ENCODE data around the gene ABCC9.

Gene ABCC9

DNA sequence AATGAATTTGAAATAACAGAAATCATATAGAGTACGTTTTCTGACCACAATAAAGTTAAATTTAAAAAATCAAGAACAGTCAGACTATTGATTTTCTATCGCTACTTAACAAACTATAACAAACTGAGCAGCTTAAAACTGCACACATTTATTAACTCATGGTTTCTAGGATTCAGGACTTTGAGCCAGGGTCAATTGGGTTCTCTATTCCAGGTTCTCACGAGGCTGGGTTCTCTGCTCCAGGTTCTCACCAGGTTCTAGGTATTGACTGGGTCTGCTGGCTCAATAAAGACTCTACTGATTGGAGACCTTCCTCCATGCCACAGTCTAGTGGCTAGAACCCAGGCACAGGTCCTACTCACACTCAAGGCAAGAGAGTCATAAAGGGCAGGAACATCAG is 22.8 kb downstream of the ABCC9 start:
- Histone ChIP-seq H3K4me1 (ENCODE audit: control extremely low read depth in 1 of 4, control insufficient read depth in 4 of 4, insufficient read depth in 4 of 4, low read length in 3 of 4) (no peaks in the 10 kb centered on the region), H3K9me3 (ENCODE audit: control extremely low read depth in 1 of 5, control insufficient read depth in 4 of 5, insufficient read depth in 2 of 5, low read depth in 1 of 5, low read length in 4 of 5) (no peaks in the 10 kb centered on the region), H3K36me3 (ENCODE audit: control insufficient read depth in 4 of 4, insufficient read depth in 4 of 4, low read length in 3 of 4) (no peaks in the 10 kb centered on the region), H3K27ac (ENCODE audit: insufficient read depth in 1 of 2, low read depth in 1 of 2, low read length in 2 of 2, poor library complexity in 1 of 2, severe bottlenecking in 2 of 2) (no peak overlapping the region), H3K4me3 (ENCODE audit: control insufficient read depth in 1 of 7, extremely low read depth in 1 of 7, insufficient read depth in 4 of 7, low read depth in 2 of 7, low read length in 6 of 7) (no peak overlapping the region), H3K27me3 (replicated peaks in 2 of 5; ENCODE audit: control insufficient read depth in 4 of 5, insufficient read depth in 5 of 5, low read length in 4 of 5) (peaks cover 0 to 1% (median 0%) of the 10 kb centered on the region in 5 experiments)
- ChIA-PET POLR2A (no interaction called here), CTCF (no interaction called here)
- 91% methylated on average over 2 of the region's 3 CpGs for WGBS (ENCODE audit: insufficient coverage)
- no peak for DNase-seq

DNA sequence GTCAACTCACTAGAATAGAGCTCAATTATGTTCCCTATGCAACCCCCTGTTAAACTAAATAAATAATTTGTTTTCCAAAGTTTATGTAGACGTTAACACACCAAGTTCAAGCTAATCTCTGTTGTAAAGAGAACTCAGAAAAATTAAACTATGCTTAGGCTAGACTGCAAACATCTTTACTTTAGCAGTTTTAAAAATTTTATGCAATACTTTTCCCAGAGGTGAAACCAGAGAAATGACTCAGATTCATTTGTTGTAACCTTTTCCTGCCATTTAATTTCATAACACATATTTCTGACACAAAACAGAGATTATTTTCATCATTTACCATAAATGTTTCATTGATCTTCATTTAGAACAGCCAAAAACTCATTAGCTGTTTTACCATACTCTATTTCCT is 27.4 kb downstream of the ABCC9 start:
- Histone ChIP-seq H3K27ac (ENCODE audit: insufficient read depth in 1 of 2, low read depth in 1 of 2, low read length in 2 of 2, poor library complexity in 1 of 2, severe bottlenecking in 2 of 2) (no peak overlapping the region), H3K36me3 (ENCODE audit: control insufficient read depth in 4 of 4, insufficient read depth in 4 of 4, low read length in 3 of 4) (no peaks in the 10 kb centered on the region), H3K9me3 (ENCODE audit: control extremely low read depth in 1 of 5, control insufficient read depth in 4 of 5, insufficient read depth in 2 of 5, low read depth in 1 of 5, low read length in 4 of 5) (peaks cover 0 to 1% (median 0%) of the 10 kb centered on the region in 5 experiments), H3K27me3 (replicated peaks in 2 of 5; ENCODE audit: control insufficient read depth in 4 of 5, insufficient read depth in 5 of 5, low read length in 4 of 5) (peaks cover 0 to 2% (median 0%) of the 10 kb centered on the region in 5 experiments), H3K4me1 (ENCODE audit: control extremely low read depth in 1 of 4, control insufficient read depth in 4 of 4, insufficient read depth in 4 of 4, low read length in 3 of 4) (no peaks in the 10 kb centered on the region), H3K4me3 (ENCODE audit: control insufficient read depth in 1 of 7, extremely low read depth in 1 of 7, insufficient read depth in 4 of 7, low read depth in 2 of 7, low read length in 6 of 7) (no peak overlapping the region)
- no CpG with 5 or more reads among the region's 1 CpG for WGBS (ENCODE audit: insufficient coverage)
- ChIA-PET POLR2A (no interaction called here), CTCF (no interaction called here)
- DNase-seq: no peak

DNA sequence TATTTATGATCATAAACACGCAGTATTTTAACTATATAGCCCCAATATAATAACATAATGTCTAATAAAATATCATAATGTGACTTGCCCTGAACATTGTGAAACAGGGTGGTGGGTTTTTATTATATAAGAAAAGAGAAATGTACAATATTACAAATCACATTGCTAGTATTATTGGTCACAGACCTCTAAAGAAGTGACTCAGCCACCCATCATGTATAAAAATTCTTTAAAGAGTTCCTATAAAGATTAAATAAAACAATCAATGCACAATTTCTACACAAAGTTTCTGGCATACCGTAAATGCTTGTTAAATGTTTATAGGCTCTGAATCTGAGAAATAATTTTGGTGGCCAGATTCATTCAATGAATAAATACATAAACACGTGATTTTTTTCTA is 28.9 kb downstream of the ABCC9 start:
- DNase-seq: no peak
- Histone ChIP-seq H3K9me3 (ENCODE audit: control extremely low read depth in 1 of 5, control insufficient read depth in 4 of 5, insufficient read depth in 2 of 5, low read depth in 1 of 5, low read length in 4 of 5) (peaks cover 0 to 1% (median 0%) of the 10 kb centered on the region in 5 experiments), H3K27me3 (replicated peaks in 2 of 5; ENCODE audit: control insufficient read depth in 4 of 5, insufficient read depth in 5 of 5, low read length in 4 of 5) (peaks cover 0 to 2% (median 0%) of the 10 kb centered on the region in 5 experiments), H3K4me3 (ENCODE audit: control insufficient read depth in 1 of 7, extremely low read depth in 1 of 7, insufficient read depth in 4 of 7, low read depth in 2 of 7, low read length in 6 of 7) (no peak overlapping the region), H3K36me3 (ENCODE audit: control insufficient read depth in 4 of 4, insufficient read depth in 4 of 4, low read length in 3 of 4) (no peaks in the 10 kb centered on the region), H3K27ac (ENCODE audit: insufficient read depth in 1 of 2, low read depth in 1 of 2, low read length in 2 of 2, poor library complexity in 1 of 2, severe bottlenecking in 2 of 2) (no peak overlapping the region), H3K4me1 (ENCODE audit: control extremely low read depth in 1 of 4, control insufficient read depth in 4 of 4, insufficient read depth in 4 of 4, low read length in 3 of 4) (no peaks in the 10 kb centered on the region)
- WGBS (ENCODE audit: insufficient coverage): no CpG with 5 or more reads among the region's 3 CpGs
- CTCF ChIA-PET: no interaction called here
- POLR2A ChIA-PET: no interaction called here

GRCh38 chr12:21911832-21912231 is 29.4 kb downstream of the ABCC9 start:
- WGBS (ENCODE audit: insufficient coverage): 60% methylated on average over 1 of the region's 4 CpGs
- H3K4me1 ChIP-seq (ENCODE audit: control extremely low read depth in 1 of 4, control insufficient read depth in 4 of 4, insufficient read depth in 4 of 4, low read length in 3 of 4): no peaks in the 10 kb centered on the region
- no peak overlapping the region for H3K4me3 ChIP-seq (ENCODE audit: control insufficient read depth in 1 of 7, extremely low read depth in 1 of 7, insufficient read depth in 4 of 7, low read depth in 2 of 7, low read length in 6 of 7)
- H3K27me3 ChIP-seq (replicated peaks in 2 of 5; ENCODE audit: control insufficient read depth in 4 of 5, insufficient read depth in 5 of 5, low read length in 4 of 5): peaks cover 0 to 2% (median 0%) of the 10 kb centered on the region in 5 experiments
- no peak overlapping the region for H3K27ac ChIP-seq (ENCODE audit: insufficient read depth in 1 of 2, low read depth in 1 of 2, low read length in 2 of 2, poor library complexity in 1 of 2, severe bottlenecking in 2 of 2)
- peaks cover 0 to 1% (median 0%) of the 10 kb centered on the region in 5 experiments for H3K9me3 ChIP-seq (ENCODE audit: control extremely low read depth in 1 of 5, control insufficient read depth in 4 of 5, insufficient read depth in 2 of 5, low read depth in 1 of 5, low read length in 4 of 5)
- H3K36me3 ChIP-seq (ENCODE audit: control insufficient read depth in 4 of 4, insufficient read depth in 4 of 4, low read length in 3 of 4): no peaks in the 10 kb centered on the region
- CTCF ChIA-PET: no interaction called here
- no peak for DNase-seq
- POLR2A ChIA-PET: no interaction called here

DNA sequence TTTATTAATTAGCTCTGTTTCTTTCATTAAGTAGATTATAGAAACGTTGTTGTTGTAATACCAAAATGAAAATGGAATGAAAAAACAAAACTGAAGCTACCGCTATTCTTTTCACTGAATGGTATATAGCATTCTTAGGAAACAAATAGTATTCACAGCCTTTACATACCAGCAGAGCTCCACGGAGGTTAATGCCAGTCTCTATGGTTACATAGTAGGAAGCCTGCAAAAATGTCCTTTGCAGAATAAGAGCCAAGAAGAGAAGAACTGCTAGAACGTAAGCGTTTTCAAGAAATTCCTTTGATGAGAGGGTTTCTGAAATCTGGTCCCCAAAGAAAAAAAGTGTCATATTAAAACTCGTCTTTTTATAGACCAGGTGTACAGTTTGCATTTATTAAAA is 30.6 kb downstream of the ABCC9 start:
- WGBS (ENCODE audit: insufficient coverage): 64% methylated on average over 2 of the region's 6 CpGs
- Histone ChIP-seq H3K4me1 (ENCODE audit: control extremely low read depth in 1 of 4, control insufficient read depth in 4 of 4, insufficient read depth in 4 of 4, low read length in 3 of 4) (no peaks in the 10 kb centered on the region), H3K9me3 (ENCODE audit: control extremely low read depth in 1 of 5, control insufficient read depth in 4 of 5, insufficient read depth in 2 of 5, low read depth in 1 of 5, low read length in 4 of 5) (peaks cover 0 to 1% (median 0%) of the 10 kb centered on the region in 5 experiments), H3K27ac (ENCODE audit: insufficient read depth in 1 of 2, low read depth in 1 of 2, low read length in 2 of 2, poor library complexity in 1 of 2, severe bottlenecking in 2 of 2) (no peak overlapping the region), H3K27me3 (replicated peaks in 2 of 5; ENCODE audit: control insufficient read depth in 4 of 5, insufficient read depth in 5 of 5, low read length in 4 of 5) (peaks cover 0 to 2% (median 0%) of the 10 kb centered on the region in 5 experiments), H3K4me3 (ENCODE audit: control insufficient read depth in 1 of 7, extremely low read depth in 1 of 7, insufficient read depth in 4 of 7, low read depth in 2 of 7, low read length in 6 of 7) (no peak overlapping the region), H3K36me3 (ENCODE audit: control insufficient read depth in 4 of 4, insufficient read depth in 4 of 4, low read length in 3 of 4) (no peaks in the 10 kb centered on the region)
- ChIA-PET CTCF (no interaction called here), POLR2A (no interaction called here)
- DNase-seq: no peak

DNA sequence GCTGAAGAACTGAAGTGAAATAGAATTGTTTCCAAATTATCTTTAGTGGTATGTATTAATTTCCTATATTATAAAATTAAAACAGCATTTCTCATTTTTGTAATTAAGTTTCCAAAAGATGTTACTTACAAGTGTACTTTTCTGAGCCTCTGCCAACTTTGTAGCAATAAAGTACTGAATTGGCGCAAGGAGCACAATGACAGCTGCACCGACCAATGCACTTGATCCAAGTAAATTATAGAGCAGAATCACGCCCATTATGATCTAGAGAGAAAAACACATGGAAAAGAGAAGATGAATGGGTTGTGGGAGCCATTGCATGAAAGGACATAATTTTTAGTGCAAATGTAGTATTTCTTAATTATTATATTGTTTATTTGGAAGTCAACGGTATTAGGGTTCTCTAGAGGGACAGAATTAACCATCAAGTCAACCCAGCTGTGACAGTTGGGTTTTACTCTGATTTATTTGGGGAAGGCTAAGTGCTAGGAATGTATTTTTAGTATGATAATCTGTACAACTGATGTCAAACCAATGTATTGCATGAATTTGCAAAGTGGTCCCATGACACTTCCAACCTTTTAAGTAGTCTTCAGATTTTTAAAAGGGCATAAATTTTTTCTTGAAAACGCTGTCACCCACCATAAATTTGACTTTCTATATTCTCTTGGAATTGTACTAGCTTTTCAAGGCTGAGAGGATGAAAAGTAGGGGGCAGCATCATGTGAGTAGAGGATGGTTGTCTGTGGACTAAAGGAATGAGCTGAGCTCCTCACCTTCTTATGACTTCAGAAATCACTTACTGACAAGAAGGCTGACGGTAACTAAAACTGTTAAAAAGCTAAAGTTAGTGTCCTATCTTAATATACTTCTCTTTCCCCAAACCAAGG is 33.0 kb downstream of the ABCC9 start:
- ChIA-PET CTCF (no interaction called here), POLR2A (no interaction called here)
- Histone ChIP-seq H3K36me3 (ENCODE audit: control insufficient read depth in 4 of 4, insufficient read depth in 4 of 4, low read length in 3 of 4) (no peaks in the 10 kb centered on the region), H3K4me3 (ENCODE audit: control insufficient read depth in 1 of 7, extremely low read depth in 1 of 7, insufficient read depth in 4 of 7, low read depth in 2 of 7, low read length in 6 of 7) (no peak overlapping the region), H3K27me3 (replicated peaks in 2 of 5; ENCODE audit: control insufficient read depth in 4 of 5, insufficient read depth in 5 of 5, low read length in 4 of 5) (peaks cover 0 to 2% (median 0%) of the 10 kb centered on the region in 5 experiments), H3K4me1 (ENCODE audit: control extremely low read depth in 1 of 4, control insufficient read depth in 4 of 4, insufficient read depth in 4 of 4, low read length in 3 of 4) (no peaks in the 10 kb centered on the region), H3K9me3 (ENCODE audit: control extremely low read depth in 1 of 5, control insufficient read depth in 4 of 5, insufficient read depth in 2 of 5, low read depth in 1 of 5, low read length in 4 of 5) (peaks cover 0 to 1% (median 0%) of the 10 kb centered on the region in 5 experiments), H3K27ac (ENCODE audit: insufficient read depth in 1 of 2, low read depth in 1 of 2, low read length in 2 of 2, poor library complexity in 1 of 2, severe bottlenecking in 2 of 2) (no peak overlapping the region)
- WGBS (ENCODE audit: insufficient coverage): 97% methylated on average over 4 of the region's 6 CpGs
- no peak for DNase-seq

GRCh38 chr12:21906919-21907493 is 34.2 kb downstream of the ABCC9 start:
- 95% methylated on average over 4 of the region's 5 CpGs for WGBS (ENCODE audit: insufficient coverage)
- Histone ChIP-seq H3K4me1 (ENCODE audit: control extremely low read depth in 1 of 4, control insufficient read depth in 4 of 4, insufficient read depth in 4 of 4, low read length in 3 of 4) (no peaks in the 10 kb centered on the region), H3K27me3 (replicated peaks in 2 of 5; ENCODE audit: control insufficient read depth in 4 of 5, insufficient read depth in 5 of 5, low read length in 4 of 5) (peaks cover 0 to 2% (median 0%) of the 10 kb centered on the region in 5 experiments), H3K4me3 (ENCODE audit: control insufficient read depth in 1 of 7, extremely low read depth in 1 of 7, insufficient read depth in 4 of 7, low read depth in 2 of 7, low read length in 6 of 7) (no peak overlapping the region), H3K27ac (ENCODE audit: insufficient read depth in 1 of 2, low read depth in 1 of 2, low read length in 2 of 2, poor library complexity in 1 of 2, severe bottlenecking in 2 of 2) (no peak overlapping the region), H3K36me3 (ENCODE audit: control insufficient read depth in 4 of 4, insufficient read depth in 4 of 4, low read length in 3 of 4) (no peaks in the 10 kb centered on the region), H3K9me3 (ENCODE audit: control extremely low read depth in 1 of 5, control insufficient read depth in 4 of 5, insufficient read depth in 2 of 5, low read depth in 1 of 5, low read length in 4 of 5) (peaks cover 0 to 1% (median 0%) of the 10 kb centered on the region in 5 experiments)
- POLR2A ChIA-PET: interaction anchor here (0.6 kb wide), 1 partner anchor 159 kb away, joined by 3 read pairs; no protein-coding TSS in a partner anchor
- CTCF ChIA-PET: no interaction called here
- DNase-seq: no peak
